HG02884 (cell line): ENCODE measurements around the gene RNFT2.
A peak's percentile ranks its signal among the peaks of the same experiment; 100 is the strongest.
"Not testable (repeated sequence)": the region's sequence is repeated elsewhere in the genome, so short reads cannot be mapped to it uniquely, and the experiment has no call there.

Source experiments
- ATAC-seq: cut with Tn5 transposase; IDR thresholded peaks from one replicate; pipeline ENCODE4 v1.9.1; 2021; ENCODE audit warnings: mild to moderate bottlenecking, moderate library complexity; ENCODE audit not compliant: unreplicated experiment

Gene RNFT2

GRCh38 chr12:116789562-116789961, 51.4 kb downstream of the RNFT2 start:
- ATAC-seq, result not testable (repeated sequence)

GRCh38 chr12:116790066-116790465, 52.0 kb downstream of the RNFT2 start:
- ATAC-seq, result no peak

GRCh38 chr12:116792403-116792802, 54.3 kb downstream of the RNFT2 start:
- no peak for ATAC-seq

GRCh38 chr12:116794725-116795124, 56.6 kb downstream of the RNFT2 start:
- ATAC-seq, result no peak

GRCh38 chr12:116797885-116798284, 59.8 kb downstream of the RNFT2 start:
- ATAC-seq, result no peak

GRCh38 chr12:116798719-116799118, 60.6 kb downstream of the RNFT2 start:
- ATAC-seq, result no peak

- ATAC-seq, result no peak
Measured at GRCh38 chr12:116799955-116800354, 61.8 kb downstream of the RNFT2 start.

GRCh38 chr12:116800918-116801317, 62.8 kb downstream of the RNFT2 start:
- ATAC-seq, result no peak

- no peak for ATAC-seq
Measured at GRCh38 chr12:116802018-116802417, 63.9 kb downstream of the RNFT2 start.

GRCh38 chr12:116803013-116803736, 65.1 kb downstream of the RNFT2 start:
- ATAC-seq, result peak; percentile 47

- no peak for ATAC-seq
Measured at GRCh38 chr12:116804051-116804450, 65.9 kb downstream of the RNFT2 start.

- ATAC-seq, result no peak
Measured at GRCh38 chr12:116806845-116807440, 68.8 kb downstream of the RNFT2 start.

- no peak for ATAC-seq
Measured at GRCh38 chr12:116807546-116807945, 69.4 kb downstream of the RNFT2 start.

GRCh38 chr12:116808113-116809105, 70.3 kb downstream of the RNFT2 start:
- no peak for ATAC-seq

- ATAC-seq, result no peak
Measured at GRCh38 chr12:116812238-116812637, 74.1 kb downstream of the RNFT2 start.

- ATAC-seq, result no peak
Measured at GRCh38 chr12:116813271-116814041, 75.3 kb downstream of the RNFT2 start.

- ATAC-seq, result not testable (repeated sequence)
Measured at GRCh38 chr12:116814766-116815165, 76.7 kb downstream of the RNFT2 start.

- no peak for ATAC-seq
Measured at GRCh38 chr12:116818341-116818856, 80.3 kb downstream of the RNFT2 start.

- peak; percentile 76 for ATAC-seq
Measured at GRCh38 chr12:116818948-116819832, 81.1 kb downstream of the RNFT2 start.
